Fibroblast of mammary gland (primary cell): ENCODE data around the gene SLC15A3.
A peak's percentile ranks its signal among the peaks of the same experiment; 100 is the strongest.

Experiments
- DNase-seq: peaks from one replicate; pipeline ENCODE4 v3.0.0-alpha.2; 2010; ENCODE audit warnings: low read depth
- H3K4me3 ChIP-seq: 2 replicates; pipeline ENCODE4 v1.5.1; 2011; ENCODE audit warnings: low read depth, mild to moderate bottlenecking, low read length, moderate library complexity; ENCODE audit not compliant: control insufficient read depth
- CTCF ChIP-seq: conservative IDR thresholded peaks from 2 replicates; pipeline ENCODE4 v1.5.1; 2011; ENCODE audit warnings: low read depth, low read length, inconsistent platforms; ENCODE audit not compliant: control insufficient read depth, insufficient read depth

The SLC15A3 gene

GRCh38 chr11:60957188-60957587 lies 5.2 kb upstream of the SLC15A3 start:
- peak; percentile 87 for DNase-seq
- H3K4me3 ChIP-seq = no peak overlapping the region
- TF ChIP-seq CTCF = no peak

DNA sequence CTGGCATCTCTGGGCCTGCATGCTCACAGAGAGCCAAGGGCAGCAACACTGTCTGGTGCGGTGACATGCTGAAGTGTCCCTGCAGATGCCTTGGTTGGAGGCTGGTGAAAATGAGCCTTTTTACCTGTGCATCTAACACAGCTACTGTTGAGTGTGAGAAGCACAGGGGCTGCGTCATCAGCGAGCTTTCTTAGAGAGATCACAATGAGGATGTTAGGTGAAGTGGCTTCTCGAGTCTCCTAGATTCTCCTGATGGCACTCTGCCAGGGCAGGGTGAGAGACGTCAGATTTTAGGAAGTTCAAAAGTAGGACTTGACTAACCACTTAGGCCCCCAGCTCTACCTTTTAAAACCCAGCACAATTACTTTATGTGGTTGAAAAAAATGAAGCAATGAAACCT lies 3.6 kb upstream of the SLC15A3 start:
- TF ChIP-seq CTCF = no peak
- no peak for DNase-seq
- H3K4me3 ChIP-seq = no peak overlapping the region

DNA sequence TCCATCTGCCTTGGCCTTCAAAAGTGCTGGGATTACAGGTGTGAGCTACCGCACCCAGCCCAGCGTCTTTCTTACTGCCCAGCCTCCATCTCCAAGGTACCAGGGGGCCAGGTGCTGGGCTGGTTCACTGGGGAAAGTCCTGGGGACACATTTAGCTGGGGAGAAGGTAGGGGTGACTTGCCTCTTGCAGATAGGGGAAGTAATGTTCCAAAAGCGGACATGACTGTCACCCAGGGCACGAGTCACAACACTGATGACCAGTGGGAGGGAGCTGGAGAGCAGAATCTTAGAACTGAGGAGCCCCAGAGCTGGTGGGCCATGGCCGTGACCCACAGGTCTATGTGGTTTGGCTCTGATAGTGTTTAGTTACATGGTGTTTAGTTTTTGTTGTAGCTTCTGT lies 2.4 kb upstream of the SLC15A3 start:
- no peak for DNase-seq
- TF ChIP-seq CTCF = no peak
- no peak overlapping the region for H3K4me3 ChIP-seq

DNA sequence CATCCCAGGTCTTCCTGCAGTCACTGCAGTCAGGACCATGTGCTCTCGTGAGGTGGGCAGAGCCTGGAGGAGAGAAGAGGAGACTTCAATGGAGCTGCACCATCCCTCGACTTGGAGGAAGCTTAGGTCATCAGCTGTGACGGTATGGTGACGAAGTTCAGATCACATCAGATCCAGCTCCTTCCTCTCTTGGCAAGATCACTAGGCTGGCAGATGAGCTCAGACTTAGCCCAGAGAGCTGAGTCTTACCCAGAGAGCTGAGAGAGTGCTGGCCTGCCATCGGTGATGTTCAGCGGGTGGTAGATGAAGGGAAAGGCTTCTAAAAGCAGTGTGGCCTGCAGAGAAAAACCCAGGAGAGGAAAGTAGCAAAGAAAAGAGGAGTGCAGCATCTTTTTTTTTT lies 1.8 kb upstream of the SLC15A3 start:
- peak; percentile 62 for DNase-seq
- H3K4me3 ChIP-seq = no peak overlapping the region
- TF ChIP-seq CTCF = no peak

- no peak for TF ChIP-seq CTCF
- no peak for DNase-seq
- no peak overlapping the region for H3K4me3 ChIP-seq
Observed at GRCh38 chr11:60952742-60953170, 780 bp upstream of the SLC15A3 start.

DNA sequence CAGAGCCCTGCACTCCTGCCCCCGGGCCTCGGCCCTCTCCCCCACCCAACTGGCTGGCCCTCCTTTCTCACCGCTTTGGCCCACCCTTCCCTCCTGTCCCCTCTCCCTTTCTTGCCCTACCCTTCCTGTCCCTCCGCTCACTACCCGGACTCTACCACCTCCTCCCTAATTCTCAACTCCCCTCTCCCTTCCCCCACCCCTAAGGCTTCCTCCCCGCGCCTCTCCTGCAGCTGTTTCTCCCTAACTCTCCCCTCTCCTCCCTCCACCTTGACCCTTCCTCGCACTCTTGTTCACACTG lies 421 bp downstream of the SLC15A3 start:
- no peak overlapping the region for H3K4me3 ChIP-seq
- TF ChIP-seq CTCF = no peak
- DNase-seq = no peak

GRCh38 chr11:60950933-60951605 lies 907 bp downstream of the SLC15A3 start:
- DNase-seq = no peak
- no peak overlapping the region for H3K4me3 ChIP-seq
- no peak for TF ChIP-seq CTCF
